ENCODE results near the gene SH3RF2.

DNA sequence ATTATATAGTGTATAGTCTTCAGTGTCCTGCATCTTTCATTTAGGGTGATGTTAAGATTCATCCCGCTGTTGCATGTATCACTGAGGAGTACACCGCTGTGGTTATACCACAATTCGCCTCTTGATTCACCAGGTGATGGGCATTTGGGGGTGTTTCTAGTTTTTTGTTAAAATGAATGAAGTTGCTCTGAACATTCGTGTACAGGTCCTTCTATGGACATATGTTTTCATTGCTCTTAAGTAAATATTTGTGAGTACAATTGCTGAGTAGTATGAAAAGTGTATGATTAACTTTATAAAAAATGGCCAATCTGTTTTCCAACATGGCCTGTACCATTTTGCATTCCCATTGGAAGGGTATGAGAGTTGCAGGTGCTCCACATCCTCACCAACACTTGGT, 107.3 kb downstream of the SH3RF2 start:
- TF ChIP-seq CTCF (IDR thresholded peaks at IDR 0.05 in 4 of 5, conservative IDR thresholded peaks at IDR 0.05 in 1 of 5): no peak
- TF ChIP-seq POLR2A (IDR thresholded peaks at IDR 0.05): no peak
